ENCODE measurements around the gene TBX18. TPM values are rescaled to one million over a fixed set of nuclear protein-coding genes. Genes with fewer than 3 reads are reported as not detected.

The TBX18 gene
- total RNA-seq, 1 donor from 2014 or later, result 46.1 TPM

DNA sequence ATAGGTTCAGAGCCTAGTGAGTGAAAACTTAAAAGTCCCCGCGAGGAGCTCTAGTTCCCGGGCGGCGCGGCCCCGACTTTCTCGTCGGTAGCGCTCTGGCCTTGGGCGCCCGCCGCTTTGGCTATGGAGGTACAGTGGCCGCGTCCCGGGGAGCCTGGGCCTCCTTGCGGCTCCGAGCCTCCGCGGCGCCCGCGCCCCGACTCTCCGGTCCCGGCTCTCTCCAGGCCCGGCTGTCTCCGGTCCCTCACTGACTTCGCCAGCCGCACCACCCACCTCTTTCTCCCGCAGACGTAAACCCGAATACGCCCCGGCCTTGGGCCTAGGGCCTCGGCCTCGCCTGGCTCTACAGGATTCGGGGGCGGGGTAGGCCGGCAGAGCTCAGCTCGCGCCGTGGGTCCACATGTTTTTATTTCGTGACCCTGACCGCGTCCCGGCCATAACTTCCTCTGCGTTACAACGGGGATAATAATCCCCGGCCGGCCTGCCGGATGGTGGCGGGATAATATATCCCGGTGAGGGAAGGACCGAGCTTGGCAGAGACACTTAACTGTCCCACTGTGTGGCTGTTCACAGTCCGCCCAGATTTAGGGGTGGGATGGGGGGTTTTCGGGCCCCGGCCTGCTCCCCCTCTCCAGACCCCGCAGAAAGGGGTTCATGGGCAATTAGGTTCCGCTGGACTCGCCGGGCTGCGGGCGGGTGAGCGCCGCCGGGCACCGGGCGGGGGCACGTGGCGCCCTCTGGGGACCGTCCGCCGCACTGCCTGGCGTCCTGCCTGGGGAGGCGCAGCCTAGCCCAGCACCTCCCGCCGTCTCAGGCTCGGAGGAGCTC, 10.0 kb upstream of the TBX18 start:
- DNase-seq (ENCODE audit: low spot score), result peak; percentile 79
- intact Hi-C loops (cut with DNase I), result no loop called here

DNA sequence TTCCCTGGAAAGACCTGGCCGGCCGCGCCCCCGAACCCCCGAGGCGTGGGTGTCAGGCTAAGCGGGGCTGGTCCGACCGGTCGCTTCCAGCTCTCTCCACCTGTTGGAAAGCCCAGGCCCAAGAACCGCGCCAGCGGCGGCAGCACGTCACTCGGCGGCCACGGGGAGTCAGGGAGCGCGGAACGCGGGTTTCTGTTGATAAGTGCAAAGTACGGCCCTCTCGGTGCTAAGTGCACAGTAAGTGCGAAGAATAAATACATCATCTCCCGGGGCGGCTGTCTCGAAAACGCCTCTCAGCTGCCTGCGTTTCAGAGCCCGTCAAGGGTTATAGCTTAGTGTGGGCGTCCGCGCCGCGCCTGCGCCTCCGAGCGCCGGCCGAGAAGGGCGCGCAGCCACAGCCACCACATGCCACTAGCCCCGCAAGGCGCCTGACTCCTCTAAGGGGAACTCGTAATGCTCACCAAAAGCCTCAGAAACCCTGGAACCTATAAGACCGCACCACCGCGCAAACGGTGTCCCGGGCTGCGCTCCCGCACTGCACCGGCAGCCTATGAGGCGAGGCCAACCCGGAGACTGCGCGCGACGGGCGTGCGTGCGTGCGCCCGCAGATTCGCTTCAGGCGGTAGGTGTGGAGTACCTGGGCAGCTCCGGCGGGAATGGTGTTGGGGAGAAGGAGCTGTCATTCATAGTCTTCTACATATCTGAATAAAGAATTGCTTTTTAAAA, 9.2 kb upstream of the TBX18 start:
- ATAC-seq (peak; percentile 67), DNase-seq (ENCODE audit: low spot score) (peak; percentile 73)
- intact Hi-C loops (cut with DNase I), result no loop called here

More for the DNA sequence above, 10.0 kb upstream of the TBX18 start:
- ATAC-seq, result peak; percentile 82

DNA sequence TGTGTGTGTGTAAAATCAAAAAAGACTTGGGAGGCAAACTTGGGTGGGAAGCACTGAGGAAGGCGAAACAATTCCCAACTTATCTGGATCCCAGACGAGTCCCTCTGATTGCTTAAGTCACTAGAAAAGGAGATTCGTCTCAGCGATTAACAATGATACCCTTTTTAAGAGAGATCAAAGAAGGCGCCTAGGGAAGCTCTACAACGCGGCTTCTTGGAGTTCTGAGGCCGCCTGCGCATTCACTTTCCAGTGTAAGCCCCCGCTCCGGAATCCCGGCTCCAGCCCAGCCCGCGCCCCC, 8.7 kb upstream of the TBX18 start:
- intact Hi-C loops (cut with DNase I), result no loop called here
- ATAC-seq, result no peak
- no peak for DNase-seq (ENCODE audit: low spot score)

DNA sequence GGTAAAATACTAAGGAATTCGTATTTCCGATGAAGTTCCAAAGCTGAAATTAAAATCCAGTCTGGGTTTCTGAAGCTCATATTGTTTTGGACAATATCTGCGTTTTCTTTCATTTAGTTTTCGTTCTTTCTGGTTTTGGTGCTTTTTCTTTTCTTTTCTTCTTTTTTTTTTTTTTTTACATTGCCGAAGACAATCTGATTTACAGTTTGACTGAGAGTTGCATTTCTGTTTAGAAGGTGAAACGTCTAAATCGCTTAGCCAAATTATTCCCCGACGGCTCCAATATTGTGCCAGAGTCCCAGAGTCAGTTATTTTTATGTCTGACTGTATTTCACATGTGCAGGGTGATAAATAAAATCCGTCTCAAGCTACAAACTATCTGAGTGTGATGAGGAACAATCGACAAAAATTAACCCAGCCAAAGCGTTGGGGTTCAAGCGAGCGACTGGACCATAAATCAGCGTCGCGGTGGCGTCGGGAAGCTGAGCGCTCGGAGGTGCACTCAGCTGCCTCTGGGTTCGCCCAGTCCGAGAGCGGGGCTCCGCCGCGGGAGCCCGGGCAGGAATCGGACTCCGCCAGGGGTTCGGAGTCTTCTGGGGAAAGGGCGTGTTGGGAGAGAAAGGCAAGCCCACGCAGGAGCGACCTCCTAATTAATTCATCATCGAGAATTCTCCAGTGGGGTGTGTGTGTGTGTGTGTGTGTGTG, 8.2 kb upstream of the TBX18 start:
- intact Hi-C loops (cut with DNase I), result no loop called here
- DNase-seq (ENCODE audit: low spot score), result no peak

DNA sequence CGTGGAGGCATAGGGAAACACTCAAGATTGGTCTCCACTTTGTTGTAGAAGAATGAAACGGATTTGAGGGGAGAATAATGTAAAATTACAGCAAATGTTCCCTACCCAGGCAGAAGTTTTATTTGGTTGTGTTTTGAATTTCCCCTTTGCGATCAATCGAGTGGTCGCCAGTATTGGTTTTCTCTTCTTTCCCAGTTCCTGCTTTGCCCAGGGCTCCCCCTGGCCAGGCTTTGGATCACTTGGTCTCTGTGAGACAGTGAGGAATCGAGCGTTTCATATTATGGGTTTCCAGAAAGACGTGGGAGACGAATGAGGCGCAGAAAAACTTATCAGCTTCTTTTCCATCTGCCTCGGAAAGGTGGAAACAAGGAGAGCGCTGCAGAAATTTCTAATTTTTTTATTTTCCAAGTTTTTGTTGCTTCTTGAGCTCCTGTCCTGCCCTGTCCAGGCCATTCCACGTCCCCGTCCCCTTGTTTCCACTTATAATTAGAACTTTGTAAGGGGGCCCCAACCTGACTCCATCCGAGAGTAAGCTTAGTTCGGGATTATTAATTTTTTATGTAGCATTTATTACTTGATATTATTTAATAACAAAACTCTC, 7.5 kb upstream of the TBX18 start:
- DNase-seq (ENCODE audit: low spot score) (no peak), ATAC-seq (no peak)
- intact Hi-C loops (cut with DNase I), result no loop called here

More for the DNA sequence above, 8.2 kb upstream of the TBX18 start:
- ATAC-seq, result peak; percentile 57

DNA sequence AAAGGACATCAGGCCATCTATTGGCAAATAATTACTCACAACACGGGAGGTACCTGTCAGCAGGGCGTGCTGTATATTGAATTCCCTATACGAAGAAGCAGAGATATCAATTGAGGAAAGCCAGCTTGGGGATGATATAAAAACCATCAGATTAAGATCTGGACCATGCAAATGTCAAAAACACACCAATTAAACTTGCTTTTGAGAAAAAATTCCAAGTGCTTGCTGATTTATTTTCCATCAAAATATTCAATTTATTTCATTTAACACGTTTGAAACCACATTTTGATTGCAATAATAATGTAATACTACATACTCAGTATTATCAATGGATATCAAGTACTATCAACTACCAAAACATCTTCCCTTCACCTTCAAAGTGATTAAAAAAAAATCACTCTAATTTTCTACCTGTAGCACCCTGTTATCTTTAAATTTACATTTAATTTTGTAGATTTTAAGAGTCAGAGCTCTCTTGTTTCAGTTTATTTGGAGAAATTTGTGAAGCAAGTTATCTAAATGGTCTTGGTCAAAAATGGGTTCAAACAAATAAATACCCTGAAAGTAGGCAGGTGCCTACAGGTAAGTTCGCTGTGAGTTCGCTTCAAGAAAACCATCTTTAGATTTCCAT, 6.8 kb upstream of the TBX18 start:
- no peak for DNase-seq (ENCODE audit: low spot score)
- no peak for ATAC-seq
- intact Hi-C loops (cut with DNase I), result no loop called here

DNA sequence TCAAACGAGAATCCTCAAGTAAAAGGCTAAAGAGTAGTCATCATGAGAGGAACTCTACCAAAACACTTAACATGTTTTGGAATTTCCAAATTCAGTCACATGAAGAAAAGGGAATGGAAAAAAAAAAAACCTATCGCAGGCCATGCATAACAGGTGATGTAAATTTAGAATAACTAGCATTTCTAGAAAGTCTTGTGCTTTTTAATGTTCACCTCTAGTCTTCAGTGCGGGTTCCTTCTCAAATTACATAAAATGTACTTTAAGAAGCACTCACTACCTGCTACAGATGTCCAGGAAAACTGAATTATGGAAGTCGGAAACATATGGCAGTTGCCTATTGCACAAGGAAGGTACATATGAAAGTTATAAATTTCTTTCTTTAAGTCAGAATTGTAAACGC, 6.1 kb upstream of the TBX18 start:
- DNase-seq (ENCODE audit: low spot score) (no peak), ATAC-seq (no peak)
- intact Hi-C loops (cut with DNase I), result no loop called here

DNA sequence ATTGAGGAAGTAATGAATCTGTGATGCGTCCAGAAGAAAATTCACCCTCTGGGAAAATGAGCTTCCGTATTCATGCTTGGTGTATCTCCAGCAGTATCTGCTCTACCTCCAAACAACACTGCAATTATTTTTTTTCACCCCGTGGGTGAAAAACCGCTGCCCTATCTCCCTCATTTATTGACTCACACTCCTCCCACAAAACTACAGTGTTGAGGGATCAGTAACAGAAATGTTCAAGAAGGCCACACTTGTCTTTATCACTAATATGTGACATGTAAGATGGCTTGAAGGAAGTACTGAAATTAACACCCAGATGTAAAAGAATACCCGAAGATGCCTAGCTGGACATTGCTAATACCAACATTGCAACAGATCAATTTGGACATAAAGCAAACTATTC, 4.9 kb upstream of the TBX18 start:
- intact Hi-C loops (cut with DNase I), result no loop called here
- no peak for ATAC-seq

DNA sequence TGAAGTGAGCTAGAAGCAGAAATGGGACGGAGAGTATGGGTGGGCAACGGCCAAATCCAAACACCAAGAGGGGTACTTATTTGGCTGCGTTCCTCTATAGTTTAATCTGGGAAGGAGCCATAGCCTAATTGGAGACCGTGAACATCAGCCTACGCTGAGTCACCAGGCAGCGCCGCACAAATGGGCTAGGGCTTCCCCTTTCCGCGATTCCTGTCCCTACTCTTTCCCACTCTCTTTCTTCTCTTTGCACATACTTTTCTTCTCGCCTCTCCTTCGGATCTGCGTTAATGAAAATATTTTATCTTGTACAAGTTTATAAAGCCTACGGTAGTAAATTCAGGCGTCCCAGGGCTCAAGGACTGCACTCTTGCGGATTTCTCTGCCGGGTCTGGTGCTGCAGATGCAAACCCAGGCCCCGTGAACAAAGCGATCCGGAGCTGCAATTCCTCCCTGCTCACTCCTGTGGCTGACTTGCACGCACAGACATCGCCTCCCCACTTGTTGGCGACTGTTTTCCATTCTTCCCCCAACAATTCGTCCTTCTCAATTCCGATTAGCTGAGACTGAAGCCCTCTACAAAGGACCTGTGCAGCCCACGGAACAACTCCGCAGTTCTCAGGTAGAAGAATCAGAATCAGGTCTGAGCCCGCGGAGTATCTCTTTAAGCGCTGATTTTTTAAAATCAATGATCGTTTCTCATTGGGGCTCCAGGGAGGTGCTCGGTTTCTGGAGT, 4.2 kb upstream of the TBX18 start:
- ATAC-seq (no peak), DNase-seq (ENCODE audit: low spot score) (peak; percentile 63)
- intact Hi-C loops (cut with DNase I), result no loop called here

More for the DNA sequence above, 4.9 kb upstream of the TBX18 start:
- no peak for DNase-seq (ENCODE audit: low spot score)

DNA sequence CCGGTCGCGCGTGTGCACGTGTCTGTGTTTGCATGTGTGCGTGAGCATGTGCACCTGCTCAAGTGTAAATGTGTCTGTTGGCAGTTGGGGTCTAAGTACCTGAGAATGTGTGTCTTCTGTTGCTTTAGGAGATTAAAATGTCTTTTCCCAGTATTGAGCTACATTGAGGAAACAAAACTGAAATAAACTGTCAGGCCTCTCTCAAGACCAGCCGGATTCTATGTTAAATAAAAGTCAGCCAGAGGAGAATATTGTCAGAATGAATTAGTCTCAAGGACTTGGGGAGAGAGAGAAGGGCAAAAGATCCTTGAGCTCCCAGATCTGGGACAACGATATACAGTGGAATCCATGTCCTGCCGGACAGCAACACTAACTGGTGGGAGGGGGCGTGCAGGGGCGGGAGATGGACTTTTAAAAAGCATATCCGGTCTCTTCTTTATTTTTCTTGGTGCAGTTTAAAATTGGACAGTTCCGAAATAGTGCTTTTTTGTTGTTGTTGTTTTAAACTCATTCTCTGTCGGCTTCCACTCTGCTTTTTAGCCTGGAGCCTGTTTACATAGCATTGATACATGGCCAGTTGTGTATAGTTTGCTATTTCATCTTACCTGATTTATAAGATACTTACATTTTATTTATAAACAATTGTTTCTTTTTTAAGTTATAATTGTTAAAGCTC, 3.3 kb upstream of the TBX18 start:
- no peak for ATAC-seq
- no peak for DNase-seq (ENCODE audit: low spot score)
- intact Hi-C loops (cut with DNase I), result no loop called here

DNA sequence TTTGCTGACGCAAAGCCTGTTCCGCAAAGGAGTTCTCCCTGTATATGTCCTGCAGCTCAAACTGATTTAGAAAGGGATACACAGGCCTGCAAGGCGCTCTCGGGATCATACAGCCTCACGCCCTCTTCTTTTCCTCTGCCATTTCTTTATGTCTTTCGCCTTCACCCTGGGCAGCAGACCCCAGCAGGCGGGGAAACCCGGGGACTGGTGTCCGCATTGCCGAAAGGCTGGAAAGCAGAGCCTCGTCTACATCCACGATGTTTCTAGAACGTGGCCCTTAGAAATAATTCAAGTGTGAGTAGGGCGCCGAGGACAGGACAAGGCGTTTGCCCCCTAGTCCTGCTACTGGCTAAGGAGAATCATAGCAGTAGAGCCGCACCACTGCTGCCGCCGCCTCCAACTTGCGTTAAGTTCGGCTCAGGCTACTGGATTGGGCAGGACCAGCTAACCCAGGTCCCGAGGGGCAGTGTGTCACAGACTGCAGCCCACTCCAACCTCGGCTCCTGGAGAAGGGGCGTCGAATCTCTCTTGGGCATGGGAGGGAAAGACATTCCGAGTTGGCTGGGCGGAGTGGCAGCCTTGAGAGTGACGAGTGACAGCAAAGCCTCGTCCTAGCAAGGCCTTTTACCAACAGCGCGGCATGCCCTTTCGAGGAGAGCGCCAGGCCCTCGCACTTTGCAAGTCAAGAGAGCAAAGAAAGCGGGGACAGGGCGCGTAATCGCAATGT, 2.6 kb upstream of the TBX18 start:
- intact Hi-C loops (cut with DNase I), result no loop called here
- no peak for DNase-seq (ENCODE audit: low spot score)
- ATAC-seq, result no peak

DNA sequence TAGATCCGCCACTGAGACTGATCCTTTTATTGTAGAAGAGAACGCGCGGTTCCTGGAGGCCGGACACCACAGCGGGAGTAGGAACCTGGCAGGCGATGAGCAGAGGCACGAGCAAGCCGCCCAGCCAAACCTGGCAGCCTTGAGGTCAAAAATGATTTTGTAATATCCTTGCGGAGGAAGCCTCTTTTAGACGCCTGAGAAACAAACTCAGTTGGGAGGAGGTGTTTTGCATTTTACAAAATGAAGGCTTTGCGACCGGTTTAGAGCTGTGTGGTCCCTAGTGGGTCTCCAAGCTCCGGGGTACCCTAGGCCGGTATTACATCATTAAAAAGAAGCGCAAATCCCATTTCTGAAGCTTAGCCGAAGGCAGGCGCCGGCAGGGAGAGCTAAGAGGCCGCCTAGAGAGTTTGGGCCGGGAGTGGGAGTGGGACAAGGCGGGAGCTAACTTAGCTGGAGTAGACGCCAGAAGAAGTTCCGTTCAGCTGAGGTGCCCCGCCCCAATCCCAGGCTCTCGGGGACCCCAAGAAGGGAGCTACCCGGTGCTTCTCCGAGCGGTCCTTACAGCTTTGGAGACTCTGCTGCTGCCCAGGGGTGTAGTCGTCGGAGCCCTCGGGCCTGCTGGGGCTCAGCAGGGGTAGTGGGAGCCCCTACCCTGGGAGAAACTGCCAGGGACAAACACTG, 1.9 kb upstream of the TBX18 start:
- intact Hi-C loops (cut with DNase I), result no loop called here
- DNase-seq (ENCODE audit: low spot score), result no peak
- ATAC-seq, result no peak

DNA sequence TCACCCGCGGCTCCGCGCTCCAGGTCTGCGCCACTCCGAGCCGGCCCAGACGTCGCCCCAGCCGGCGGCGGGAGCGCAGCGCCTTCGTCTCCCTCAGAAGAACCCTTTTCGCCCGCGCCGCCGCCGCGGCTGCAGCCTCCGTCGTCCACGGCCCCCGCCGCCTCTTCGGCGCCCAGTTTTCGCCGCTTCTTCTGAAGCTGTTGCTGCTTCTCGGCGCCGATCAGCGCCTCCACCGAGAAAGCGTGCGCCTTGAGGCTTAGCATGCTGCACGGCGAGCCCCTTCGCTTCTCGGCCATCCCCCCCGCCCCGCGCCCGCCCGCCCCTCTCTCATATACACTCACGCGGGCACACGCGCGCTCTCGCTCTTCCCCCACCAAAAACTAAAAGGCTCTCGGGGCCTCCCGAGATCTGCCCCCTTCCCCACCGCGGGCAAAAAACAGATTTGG, 489 bp downstream of the TBX18 start:
- peak; percentile 4 for ATAC-seq
- intact Hi-C loops (cut with DNase I), result no loop called here
- DNase-seq (ENCODE audit: low spot score), result peak; percentile 68

DNA sequence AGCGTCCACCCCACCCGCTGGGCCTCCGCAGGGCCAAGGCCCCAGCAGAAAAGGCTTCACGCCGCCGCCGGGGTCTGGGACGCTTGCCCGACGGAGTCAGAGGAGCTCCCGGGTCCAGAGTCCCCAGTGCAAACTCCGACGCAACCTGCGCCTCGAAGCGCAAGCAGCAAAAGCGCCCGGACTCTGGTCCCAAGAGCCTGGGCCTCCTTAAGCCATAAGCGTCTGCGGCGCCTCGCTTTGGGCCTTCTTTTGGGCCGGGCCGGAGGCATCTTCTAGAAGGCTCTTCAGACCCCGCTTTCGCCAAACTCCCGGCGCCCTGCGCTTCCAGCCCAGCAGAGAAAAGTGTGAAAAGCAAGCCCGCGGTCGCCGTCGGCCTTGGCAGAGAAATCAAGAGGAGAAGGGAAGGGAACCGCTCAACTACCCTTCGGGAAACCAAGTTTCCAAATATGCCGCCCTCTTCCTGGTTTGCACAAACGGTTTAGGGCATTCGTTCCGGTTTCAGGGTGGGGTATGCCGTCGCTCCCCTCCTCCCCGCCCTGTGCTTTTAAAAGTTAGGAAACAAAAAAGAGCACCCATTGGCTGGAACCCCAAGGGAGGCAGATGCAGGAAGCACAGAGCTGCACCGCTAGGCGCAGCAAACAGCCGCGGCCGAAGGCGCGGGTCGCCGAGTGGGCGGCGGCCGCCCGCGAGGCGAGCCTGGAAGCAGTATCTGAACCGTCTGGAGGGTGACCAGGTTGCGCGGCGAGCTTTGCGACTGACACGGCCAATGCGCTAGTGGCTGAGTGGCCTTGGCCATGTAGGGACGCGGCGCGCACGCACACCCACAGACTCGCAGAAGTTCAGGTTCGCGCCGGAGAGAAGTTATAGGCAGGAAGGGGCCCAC, 1.2 kb downstream of the TBX18 start:
- intact Hi-C loops (cut with DNase I), result no loop called here
- ATAC-seq (peak; percentile 48), DNase-seq (ENCODE audit: low spot score) (peak; percentile 78)

DNA sequence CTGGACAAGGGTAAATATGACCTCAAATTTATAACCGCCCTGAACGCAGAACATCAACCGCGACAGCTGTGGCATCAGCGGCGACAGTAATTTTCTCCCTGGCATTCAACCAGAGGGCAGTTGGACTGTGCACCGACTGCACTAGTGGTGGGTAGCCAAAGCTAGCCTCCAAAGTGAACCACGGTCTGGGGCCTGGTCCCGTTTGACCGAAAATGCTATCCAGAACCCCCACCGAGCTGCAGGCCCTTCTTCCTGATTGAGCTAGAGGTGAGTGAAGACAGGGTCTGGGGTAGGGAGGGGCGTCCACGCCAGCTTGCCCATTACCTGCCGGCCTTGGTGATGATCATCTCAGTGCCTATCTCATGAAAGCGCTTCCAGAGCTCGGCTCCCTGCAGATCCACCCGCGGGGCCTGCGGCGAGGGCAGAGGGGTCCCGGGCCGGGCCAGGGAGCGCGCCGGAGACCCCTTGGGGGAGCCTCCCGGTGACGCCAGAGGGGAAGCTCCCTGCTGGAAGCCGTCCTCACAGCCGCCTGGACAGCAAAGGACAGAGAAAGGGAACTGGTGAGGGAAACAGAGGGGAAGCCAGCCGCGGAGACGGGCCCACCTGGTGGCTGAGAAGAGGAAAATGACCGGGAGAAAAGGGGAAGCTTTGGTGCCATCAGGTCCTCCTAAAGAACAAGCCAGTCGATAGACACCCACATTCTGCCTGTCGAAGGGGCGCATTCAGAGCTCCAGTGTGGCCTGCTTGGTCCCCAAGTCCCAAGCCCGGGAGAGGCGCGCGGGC, 2.0 kb downstream of the TBX18 start:
- intact Hi-C loops (cut with DNase I), result no loop called here
- peak; percentile 7 for ATAC-seq
- DNase-seq (ENCODE audit: low spot score), result peak; percentile 67

Measured in sciatic nerve (tissue), 2 donors.